BLaER1 (cell line): ENCODE results near the gene SLC22A31.
A peak's percentile ranks its signal among the peaks of the same experiment; 100 is the strongest.

Experiments
- H3K27ac ChIP-seq: shearing (Covaris generic); formaldehyde crosslinking; 2 replicates; pipeline ENCODE4 v1.8.1; 2022
- H3K27me3 ChIP-seq: shearing (Covaris generic); formaldehyde crosslinking; 2 replicates; pipeline ENCODE4 v1.8.1; 2022
- H3K36me3 ChIP-seq: shearing (Covaris generic); formaldehyde crosslinking; 2 replicates; pipeline ENCODE4 v1.8.1; 2022
- H3K4me1 ChIP-seq: shearing (Covaris generic); formaldehyde crosslinking; 2 replicates; pipeline ENCODE4 v1.8.1; 2022
- H3K4me2 ChIP-seq: shearing (Covaris generic); formaldehyde crosslinking; 2 replicates; pipeline ENCODE4 v1.8.1; 2022
- H3K4me3 ChIP-seq: shearing (Covaris generic); formaldehyde crosslinking; 2 replicates; pipeline ENCODE4 v1.8.1; 2022
- H3K9ac ChIP-seq: shearing (Covaris generic); formaldehyde crosslinking; 2 replicates; pipeline ENCODE4 v1.8.1; 2022
- H3K9me3 ChIP-seq: shearing (Covaris generic); formaldehyde crosslinking; 2 replicates; pipeline ENCODE4 v1.8.1; 2022
- H4K20me1 ChIP-seq: shearing (Covaris generic); formaldehyde crosslinking; 2 replicates; pipeline ENCODE4 v1.8.1; 2022
- Cebpa-rat ChIP-seq: shearing (Covaris generic); IDR thresholded peaks from 2 replicates; pipeline ENCODE4 v1.8.1; 2022

SLC22A31 gene

DNA sequence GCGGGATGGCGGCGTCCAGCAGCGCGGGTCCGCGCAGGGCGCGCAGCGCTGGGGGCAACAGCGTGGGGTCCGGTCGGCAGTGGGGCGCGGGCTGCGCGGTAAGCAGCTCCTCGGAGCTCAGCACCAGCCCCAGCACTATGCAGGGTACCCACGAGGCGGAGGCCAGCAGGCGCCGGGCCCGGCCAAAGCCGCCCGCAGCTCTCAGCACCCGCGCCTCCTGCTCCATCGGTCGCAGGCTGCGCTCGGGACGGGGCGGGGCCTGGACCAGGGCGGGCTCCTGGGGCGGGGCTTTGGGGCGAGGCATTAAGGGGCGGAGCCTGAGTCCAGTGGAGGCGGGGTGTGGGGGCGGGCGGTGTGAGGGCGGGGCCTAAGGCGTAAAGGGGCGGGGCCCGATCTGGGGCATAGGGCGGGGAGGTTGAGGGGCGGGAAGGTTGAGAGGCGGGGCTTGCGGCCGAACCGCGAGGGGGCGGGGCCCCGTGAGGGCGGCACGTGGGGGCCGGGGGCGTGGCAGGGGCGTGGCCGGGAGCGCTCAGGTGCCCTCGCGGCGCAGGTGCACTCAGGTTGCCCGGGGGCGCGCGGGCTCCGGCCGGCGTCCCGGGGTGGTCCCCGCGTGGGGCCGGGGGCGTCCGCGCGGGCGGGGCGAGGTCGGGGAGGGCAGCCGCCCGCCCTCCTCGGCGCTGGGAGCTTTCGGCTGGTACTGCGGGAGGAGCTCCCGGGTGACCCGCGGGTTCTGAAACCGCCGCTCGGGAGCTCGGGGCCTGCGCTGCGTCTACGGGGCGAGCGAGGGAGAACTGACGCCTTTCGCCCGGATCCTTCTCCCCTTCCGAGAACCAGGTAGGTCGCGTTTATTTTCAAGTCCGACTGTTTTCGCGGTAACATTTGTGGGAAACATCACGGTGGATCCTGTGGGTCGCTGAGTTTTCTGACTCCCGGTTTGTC is 1.4 kb upstream of the SLC22A31 start:
- Histone ChIP-seq H3K27me3 (peaks cover 42% of the 10 kb centered on the region), H3K4me3 (peak overlapping the region; percentile 50; the same call in 1 of the 2 replicates), H3K4me1 (0 out of 2 replicates have a peak, but pooled peaks cover 9% of the 10 kb centered on the region), H3K9ac (no peak overlapping the region), H3K36me3 (no peaks in the 10 kb centered on the region), H3K27ac (no peak overlapping the region), H3K4me2 (peak overlapping the region; percentile 54), H3K9me3 (peaks cover 9% of the 10 kb centered on the region), H4K20me1 (no peaks in the 10 kb centered on the region)
- TF ChIP-seq Cebpa-rat = no peak

DNA sequence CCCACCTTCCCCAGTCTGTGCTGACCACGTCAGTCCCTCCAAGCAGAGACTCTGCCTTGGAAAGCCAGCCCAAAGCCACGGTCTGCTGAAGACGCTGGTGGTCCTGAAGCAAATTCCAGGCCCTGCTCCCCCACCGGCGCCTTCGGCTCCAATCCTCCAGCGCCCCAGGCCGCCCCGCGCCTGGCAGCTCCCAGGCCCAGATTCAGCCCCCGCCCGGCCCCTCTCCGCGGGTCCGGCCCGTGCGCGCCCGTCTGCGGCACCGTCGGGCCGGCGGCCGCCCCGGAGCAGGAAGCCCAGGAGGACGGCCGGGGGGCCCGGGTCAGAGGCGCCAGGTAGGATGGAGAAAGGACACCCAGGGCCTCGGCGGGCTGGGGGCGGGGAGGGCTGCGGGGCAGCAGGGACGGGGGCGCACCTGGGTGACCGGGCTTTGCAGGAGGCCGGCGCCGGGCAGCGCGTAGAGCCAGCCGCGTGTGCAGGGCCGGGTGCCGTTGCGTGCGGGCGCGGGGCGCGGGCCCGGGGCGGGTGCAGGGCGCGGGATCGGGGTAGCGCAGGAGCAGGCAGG is 594 bp upstream of the SLC22A31 start:
- no peak overlapping the region for H3K27ac ChIP-seq
- H3K36me3 ChIP-seq = no peaks in the 10 kb centered on the region
- H3K9me3 ChIP-seq = peaks cover 9% of the 10 kb centered on the region
- no peak for TF ChIP-seq Cebpa-rat
- peaks cover 42% of the 10 kb centered on the region for H3K27me3 ChIP-seq
- peak overlapping the region; percentile 53 for H3K4me2 ChIP-seq
- H4K20me1 ChIP-seq = no peaks in the 10 kb centered on the region
- H3K9ac ChIP-seq = no peak overlapping the region
- 0 out of 2 replicates have a peak, but pooled peaks cover 9% of the 10 kb centered on the region for H3K4me1 ChIP-seq
- H3K4me3 ChIP-seq = no peak overlapping the region

DNA sequence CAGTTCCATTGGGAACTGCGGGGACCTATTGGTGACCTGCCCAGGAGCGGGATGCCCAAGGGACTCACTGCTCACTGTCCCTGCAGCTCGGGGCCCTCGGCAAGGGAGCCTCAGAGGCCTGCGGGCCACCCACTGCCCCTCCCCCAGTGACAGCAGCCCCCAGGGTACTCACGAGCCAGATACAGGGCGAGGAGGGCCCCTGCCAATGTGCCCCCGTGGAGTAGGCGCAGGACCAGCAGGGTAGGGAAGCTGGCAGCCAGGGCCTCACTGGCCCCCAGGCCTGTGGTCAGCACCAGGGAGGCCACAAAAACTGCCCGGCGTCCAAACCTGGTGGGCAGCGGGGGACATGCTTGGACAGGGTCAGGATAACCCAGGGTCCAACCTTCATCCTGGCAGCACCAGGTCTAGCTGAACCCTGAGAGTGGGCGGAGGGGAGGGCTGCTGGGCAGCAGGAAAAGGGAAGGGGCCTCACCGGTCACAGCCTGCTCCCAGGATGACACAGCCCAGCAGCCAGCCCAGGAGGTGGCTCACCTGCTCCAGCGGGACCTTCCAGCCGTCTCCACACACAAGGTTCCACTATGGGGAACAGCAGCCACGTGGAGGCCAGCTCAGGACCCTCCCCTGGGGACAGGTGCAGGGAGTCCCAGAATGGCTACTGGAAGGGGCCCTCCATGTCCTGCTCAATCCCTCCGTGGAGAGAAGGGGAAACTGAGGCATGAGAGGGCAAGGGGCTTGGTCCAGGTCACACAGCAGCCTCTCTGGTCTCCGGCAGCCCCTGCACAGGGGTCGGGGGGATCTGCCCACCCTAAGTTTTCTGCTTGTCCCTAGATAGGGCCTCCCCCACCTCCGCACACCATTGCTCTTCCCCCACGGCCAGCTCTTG is 855 bp downstream of the SLC22A31 start:
- no peak overlapping the region for H3K4me3 ChIP-seq
- no peak overlapping the region for H3K9ac ChIP-seq

GRCh38 chr16:89198417-89199240 is 1.7 kb downstream of the SLC22A31 start:
- no peak overlapping the region for H3K9ac ChIP-seq
- no peak overlapping the region for H3K27ac ChIP-seq
- TF ChIP-seq Cebpa-rat = no peak
- H3K27me3 ChIP-seq = peaks cover 42% of the 10 kb centered on the region
- H3K4me1 ChIP-seq = peaks cover 19% of the 10 kb centered on the region; the same call in 1 of the 2 replicates
- no peaks in the 10 kb centered on the region for H3K36me3 ChIP-seq
- H3K4me2 ChIP-seq = no peak overlapping the region
- H4K20me1 ChIP-seq = no peaks in the 10 kb centered on the region
- H3K4me3 ChIP-seq = no peak overlapping the region
- peaks cover 9% of the 10 kb centered on the region for H3K9me3 ChIP-seq

More for the DNA sequence above, 855 bp downstream of the SLC22A31 start:
- no peak for TF ChIP-seq Cebpa-rat
- Histone ChIP-seq H3K36me3 (no peaks in the 10 kb centered on the region), H3K4me2 (no peak overlapping the region), H3K27me3 (peaks cover 42% of the 10 kb centered on the region), H3K4me1 (peaks cover 10% of the 10 kb centered on the region; the same call in 1 of the 2 replicates), H4K20me1 (no peaks in the 10 kb centered on the region), H3K9me3 (peaks cover 9% of the 10 kb centered on the region), H3K27ac (no peak overlapping the region)

DNA sequence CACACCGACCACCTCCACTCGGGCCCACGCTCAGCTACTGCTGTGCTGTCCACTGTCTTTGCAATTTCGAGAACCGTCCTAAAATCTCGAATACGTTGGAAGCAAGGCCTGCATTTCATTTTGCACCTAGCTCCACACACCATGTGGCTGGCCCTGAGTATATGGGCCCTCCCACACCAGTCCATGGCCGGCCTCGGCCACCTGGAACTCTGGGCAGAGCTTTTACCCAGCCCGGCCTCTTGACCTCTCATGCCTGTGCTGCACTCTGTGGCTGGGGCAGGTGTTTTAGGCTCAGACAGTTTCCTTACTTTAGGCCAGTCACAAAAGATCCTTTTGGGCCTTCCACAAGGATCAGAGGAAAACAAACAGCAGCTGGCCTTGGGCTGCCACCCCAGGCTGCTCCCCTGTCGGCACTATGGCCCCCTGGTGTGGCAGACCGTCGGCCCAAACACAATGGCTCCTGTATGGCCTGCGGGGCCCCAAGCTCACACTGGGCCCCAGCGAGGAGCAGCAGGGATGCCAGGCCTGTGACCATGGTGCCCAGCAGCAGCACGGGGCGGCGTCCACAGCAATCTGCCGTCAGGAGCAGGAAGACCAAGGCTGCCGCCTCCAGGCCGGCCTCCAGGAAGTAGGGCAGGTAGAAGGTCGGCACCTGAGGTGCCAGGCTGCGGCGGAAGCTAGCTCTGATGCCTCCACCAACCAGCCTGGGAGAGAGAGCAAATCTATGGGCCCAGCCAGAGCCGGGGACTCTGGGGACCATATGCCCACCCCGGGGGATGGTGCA is 2.5 kb downstream of the SLC22A31 start:
- H3K27me3 ChIP-seq = peaks cover 37% of the 10 kb centered on the region
- peaks cover 5% of the 10 kb centered on the region for H3K9me3 ChIP-seq
- no peak overlapping the region for H3K4me3 ChIP-seq
- no peaks in the 10 kb centered on the region for H3K36me3 ChIP-seq
- H3K9ac ChIP-seq = no peak overlapping the region
- TF ChIP-seq Cebpa-rat = no peak
- H3K4me1 ChIP-seq = peaks cover 22% of the 10 kb centered on the region; the same call in 1 of the 2 replicates
- no peak overlapping the region for H3K27ac ChIP-seq
- no peaks in the 10 kb centered on the region for H4K20me1 ChIP-seq
- no peak overlapping the region for H3K4me2 ChIP-seq

GRCh38 chr16:89197033-89197632 is 3.2 kb downstream of the SLC22A31 start:
- Histone ChIP-seq H3K9me3 (no peaks in the 10 kb centered on the region), H4K20me1 (no peaks in the 10 kb centered on the region), H3K36me3 (no peaks in the 10 kb centered on the region), H3K4me1 (peaks cover 22% of the 10 kb centered on the region; the same call in 1 of the 2 replicates), H3K4me2 (no peak overlapping the region), H3K4me3 (no peak overlapping the region), H3K27ac (no peak overlapping the region), H3K27me3 (peaks cover 30% of the 10 kb centered on the region), H3K9ac (no peak overlapping the region)
- no peak for TF ChIP-seq Cebpa-rat

DNA sequence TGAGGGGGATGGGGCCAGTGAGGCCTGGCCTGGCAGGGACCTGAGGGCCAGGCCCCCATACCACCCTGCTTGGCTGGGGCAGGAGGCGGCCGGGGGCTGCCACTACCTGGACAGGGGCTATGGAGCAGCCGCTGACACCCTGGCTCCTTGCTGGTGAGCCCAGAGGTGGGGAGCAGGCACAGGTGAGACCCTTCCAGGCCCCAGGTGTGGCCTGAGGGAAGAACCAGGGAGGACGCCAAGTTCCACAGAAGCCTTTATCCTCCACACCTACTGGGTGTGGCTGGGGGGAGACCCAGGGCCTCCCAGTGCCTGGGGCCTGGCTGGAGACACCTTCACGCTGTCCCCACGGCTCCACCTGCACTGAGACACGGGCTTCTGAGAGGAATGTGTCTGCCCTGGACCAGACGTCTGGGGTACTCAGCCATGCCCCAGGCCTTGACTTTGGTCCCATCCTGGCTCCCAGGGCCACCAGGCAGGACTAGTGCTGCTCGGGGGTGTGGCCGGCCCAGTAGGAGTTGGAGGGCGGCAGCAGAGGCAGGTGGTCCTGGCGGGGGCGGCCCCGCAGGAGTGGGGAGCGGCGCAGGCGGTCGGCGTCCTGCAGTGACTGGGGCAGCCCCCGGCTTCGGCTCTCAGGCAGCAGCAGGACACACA is 4.7 kb downstream of the SLC22A31 start:
- H3K4me3 ChIP-seq = no peak overlapping the region
- no peaks in the 10 kb centered on the region for H3K36me3 ChIP-seq
- no peaks in the 10 kb centered on the region for H3K9me3 ChIP-seq
- TF ChIP-seq Cebpa-rat = no peak
- peaks cover 19% of the 10 kb centered on the region for H3K27me3 ChIP-seq
- H3K9ac ChIP-seq = no peak overlapping the region
- peaks cover 5% of the 10 kb centered on the region; the same call in 1 of the 2 replicates for H4K20me1 ChIP-seq
- peaks cover 26% of the 10 kb centered on the region for H3K4me1 ChIP-seq
- no peak overlapping the region for H3K4me2 ChIP-seq
- no peak overlapping the region for H3K27ac ChIP-seq
